Lung (tissue), 12 donors: ENCODE data around the gene ITPKA. TPM values are rescaled to one million over a fixed set of nuclear protein-coding genes. Genes with fewer than 3 reads are reported as not detected.

ENCODE experiments used
- ATAC-seq: fragments of 200-7000 bp; cut with Tn5 transposase; one replicate; pipeline ENCODE4 v1.9.1; 2020; ENCODE audit warnings: moderate number of reproducible peaks; ENCODE audit not compliant: insufficient read depth, low FRiP score
- DNase-seq, 3 donors: peaks; one replicate each; pipeline ENCODE4 v3.0.0-alpha.2; 2013 to 2017
- H3K27ac ChIP-seq, 2 donors: one replicate each; pipeline ENCODE4 v1.5.1; 2013; ENCODE audit warnings: mild to moderate bottlenecking in 2 of 2, moderate library complexity in 2 of 2, control low read depth in 1 of 2, inconsistent platforms in 1 of 2, low read depth in 1 of 2, low read length in 1 of 2
- H3K27me3 ChIP-seq, 3 donors: one replicate each; pipeline ENCODE4 v1.5.1; 2013; ENCODE audit warnings: low read length in 2 of 3; ENCODE audit not compliant: control insufficient read depth in 3 of 3, insufficient read depth in 3 of 3
- H3K36me3 ChIP-seq, 4 donors: one replicate each; pipeline ENCODE4 v1.5.1; 2013; ENCODE audit warnings: low read length in 4 of 4, mild to moderate bottlenecking in 1 of 4, moderate library complexity in 1 of 4; ENCODE audit not compliant: control insufficient read depth in 4 of 4, insufficient read depth in 4 of 4
- H3K4me1 ChIP-seq, 5 donors: one replicate each; pipeline ENCODE4 v1.5.1; 2013; ENCODE audit warnings: low read length in 5 of 5, mild to moderate bottlenecking in 2 of 5, moderate library complexity in 1 of 5; ENCODE audit not compliant: control insufficient read depth in 5 of 5, insufficient read depth in 5 of 5
- H3K4me3 ChIP-seq: one replicate; pipeline ENCODE4 v1.5.1; 2013; ENCODE audit warnings: mild to moderate bottlenecking, control low read depth, moderate library complexity
- H3K9ac ChIP-seq, 2 donors: one replicate each; pipeline ENCODE4 v1.5.1; 2013; ENCODE audit warnings: low read length in 2 of 2, control low read depth in 1 of 2; ENCODE audit not compliant: insufficient read depth in 1 of 2
- H3K9me3 ChIP-seq, 4 donors: one replicate each; pipeline ENCODE4 v1.5.1; 2013; ENCODE audit warnings: low read length in 3 of 4, mild to moderate bottlenecking in 1 of 4, moderate library complexity in 1 of 4; ENCODE audit not compliant: control insufficient read depth in 4 of 4, insufficient read depth in 3 of 4
- CTCF ChIP-seq: IDR thresholded peaks from 2 replicates; pipeline ENCODE4 v1.5.1; 2012; ENCODE audit warnings: mild to moderate bottlenecking; ENCODE audit errors: control extremely low read depth, extremely low read depth
- WGBS, 2 donors: extraction: QIAGEN DNeasy Blood & Tissue Kit; methylation state at CpG; one replicate each; pipeline ENCODE4 v1.1.7; 2013; 5-methylcytosine and 5-hydroxymethylcytosine counted together
- polyA plus RNA-seq, 2 donors: library from polyadenylated mRNA; stranded (reverse); fragments of 200-250 nt; gene quantifications; one replicate each; pipeline ENCODE4 v1.2.1, GENCODE V29; 2013
- total RNA-seq, 2 donors: library from RNA; depleted of rRNA in 1 of 2; stranded (reverse); fragments of >200 nt in 1 of 2; gene quantifications; one replicate each; pipeline ENCODE4 v1.2.1, GENCODE V29; 2014 to 2021
- donor health status: control.
- donor health status: control.
- donor health status: Bipolar disorder and iron deficiency.
- donor health status: healthy.
- donor health status: DM: yes; HTN: yes; CAD: no.

ITPKA gene
- total and polyA plus RNA-seq, 4 donors = 0.35 to 1.9 (median 1.2) TPM

- no peak for DNase-seq
Measured at GRCh38 chr15:41521614-41522013, 27.9 kb downstream of the ITPKA start.

GRCh38 chr15:41523097-41523496 lies 29.4 kb downstream of the ITPKA start:
- H3K27ac ChIP-seq = no peak overlapping the region
- H3K4me1 ChIP-seq = no peaks in the 10 kb centered on the region
- H3K9ac ChIP-seq = no peak overlapping the region
- WGBS, 2 donors = 97 to 99% methylated on average over 5 of the region's 5 CpGs
- H3K27me3 ChIP-seq = no peaks in the 10 kb centered on the region
- no peaks in the 10 kb centered on the region for H3K9me3 ChIP-seq
- H3K4me3 ChIP-seq = no peak overlapping the region
- no peak for DNase-seq
- peaks cover 11 to 45% (median 23%) of the 10 kb centered on the region in 4 donors for H3K36me3 ChIP-seq
- no peak for TF ChIP-seq CTCF
- no peak for ATAC-seq

More at GRCh38 chr15:41521614-41522013, 27.9 kb downstream of the ITPKA start:
- H3K27ac ChIP-seq = no peak overlapping the region
- peaks cover 3 to 41% (median 15%) of the 10 kb centered on the region in 4 donors for H3K36me3 ChIP-seq
- H3K9me3 ChIP-seq = no peaks in the 10 kb centered on the region
- 90 to 92% methylated on average over 9 of the region's 9 CpGs for whole genome bisulfite sequencing, 2 donors
- H3K9ac ChIP-seq = no peak overlapping the region
- H3K4me3 ChIP-seq = no peak overlapping the region
- no peaks in the 10 kb centered on the region for H3K4me1 ChIP-seq
- no peak for TF ChIP-seq CTCF
- no peak for ATAC-seq
- no peaks in the 10 kb centered on the region for H3K27me3 ChIP-seq

- Histone ChIP-seq H3K9me3 (no peaks in the 10 kb centered on the region), H3K4me3 (no peak overlapping the region), H3K4me1 (peaks cover 0 to 4% (median 0%) of the 10 kb centered on the region in 5 donors), H3K9ac (no peak overlapping the region), H3K27ac (no peak overlapping the region), H3K27me3 (no peaks in the 10 kb centered on the region), H3K36me3 (peaks cover 20 to 51% (median 44%) of the 10 kb centered on the region in 4 donors)
- ATAC-seq (no peak), DNase-seq (peak in 1 of 3 donors; percentile 21)
- WGBS, 2 donors = 49 to 64% methylated on average over 6 of the region's 6 CpGs
- no peak for TF ChIP-seq CTCF
Measured at GRCh38 chr15:41530363-41530956, 36.8 kb downstream of the ITPKA start.

- Histone ChIP-seq H3K27me3 (no peaks in the 10 kb centered on the region), H3K27ac (no peak overlapping the region), H3K9me3 (no peaks in the 10 kb centered on the region), H3K4me1 (peaks cover 0 to 4% (median 0%) of the 10 kb centered on the region in 5 donors), H3K9ac (no peak overlapping the region), H3K4me3 (no peak overlapping the region), H3K36me3 (peaks cover 9 to 22% (median 20%) of the 10 kb centered on the region in 4 donors)
- no peak for TF ChIP-seq CTCF
- 84 to 92% methylated on average over 1 of the region's 1 CpG for WGBS, 2 donors
- no peak for ATAC-seq
- no peak for DNase-seq
Measured at GRCh38 chr15:41535544-41535943, 41.9 kb downstream of the ITPKA start.
